Gastrocnemius medialis (tissue), 4 donors: ENCODE data around the gene TXNRD2. TPM values are rescaled to one million over a fixed set of nuclear protein-coding genes. Genes with fewer than 3 reads are reported as not detected.
"Not testable (repeated sequence)": the region's sequence is repeated elsewhere in the genome, so short reads cannot be mapped to it uniquely, and the experiment has no call there.

ENCODE experiments used
- ATAC-seq, 2 donors: fragments of 150-250 bp; one replicate each; pipeline ENCODE4 v1.9.1; 2016
- DNase-seq, 2 donors: peaks; one replicate each; pipeline ENCODE4 v3.0.0-alpha.2; 2019
- H3K27ac ChIP-seq, 4 donors: fragments of 200-600 bp; sonication (generic); 1 replicate in 1 of 4; 2 replicates in 3 of 4; pipeline ENCODE4 v1.5.1; 2016 to 2018; ENCODE audit warnings: mild to moderate bottlenecking in 2 of 4, moderate library complexity in 1 of 4
- H3K27me3 ChIP-seq, 3 donors: fragments of 200-600 bp; sonication (generic) in 2 of 3; 1 replicate in 1 of 3; 2 replicates in 2 of 3; pipeline versions ENCODE4 v1.5.1 to v1.6.0; 2016 to 2019; ENCODE audit warnings: mild to moderate bottlenecking in 1 of 3, moderate library complexity in 1 of 3
- H3K36me3 ChIP-seq, 2 donors: fragments of 200-600 bp; sonication (generic) in 1 of 2; one replicate each; pipeline ENCODE4 v1.5.1; 2017 to 2018
- H3K4me1 ChIP-seq, 2 donors: fragments of 200-600 bp; sonication (generic) in 1 of 2; one replicate each; pipeline ENCODE4 v1.5.1; 2016 to 2017; ENCODE audit warnings: mild to moderate bottlenecking in 2 of 2
- H3K4me3 ChIP-seq, 4 donors: fragments of 200-600 bp; sonication (generic) in 3 of 4; 1 replicate in 1 of 4; 2 replicates in 3 of 4; pipeline ENCODE4 v1.5.1; 2016 to 2019; ENCODE audit warnings: mild to moderate bottlenecking in 2 of 4
- H3K9me3 ChIP-seq, 3 donors: fragments of 200-600 bp; sonication (generic) in 2 of 3; 1 replicate in 1 of 3; 2 replicates in 2 of 3; pipeline ENCODE4 v1.5.1; 2016 to 2019
- POLR2A ChIP-seq, 2 donors: fragments of 450-650 bp; IDR thresholded peaks; one replicate each; pipeline ENCODE4 v1.6.1; 2017; ENCODE audit warnings: antibody characterized with exemption in 2 of 2, mild to moderate bottlenecking in 2 of 2, moderate library complexity in 2 of 2
- in situ Hi-C, 4 donors: fragments of 200-750 bp; cut with MboI; loops; one replicate each; pipeline versions ENCODE4 v1.15.0 to v1.8.0; 2017; ENCODE audit warnings: low sequenced_read_pairs in 4 of 4
- intact Hi-C: fragments of 100-400 bp; cut with DNase I; formaldehyde crosslinking; loops from one replicate; pipeline ENCODE4 v1.15.1; 2023; ENCODE audit warnings: low total_unique reads
- total RNA-seq, 4 donors: library from RNA; depleted of rRNA; stranded (reverse); fragments of >200 nt; gene quantifications; one replicate each; pipeline versions ENCODE4 v1.1.0 to v1.2.3, GENCODE V29; 2016
- TF ChIP-seq, protein P1 (sequence below), 5 experiments: fragments of 450-650 bp in 3 of 5; fragments of 200-600 bp in 2 of 5; sonication (generic) in 2 of 5; IDR thresholded peaks in 4 of 5; conservative IDR thresholded peaks in 1 of 5; 1 replicate in 4 of 5; 2 replicates in 1 of 5; pipeline ENCODE4 v1.5.1; 2016 to 2019; ENCODE audit warnings: antibody characterized with exemption in 5 of 5, mild to moderate bottlenecking in 3 of 5, moderate library complexity in 3 of 5

Gene TXNRD2
- total RNA-seq, 4 donors from 2014 or later = 9.0 to 18.0 (median 14.4) TPM

DNA sequence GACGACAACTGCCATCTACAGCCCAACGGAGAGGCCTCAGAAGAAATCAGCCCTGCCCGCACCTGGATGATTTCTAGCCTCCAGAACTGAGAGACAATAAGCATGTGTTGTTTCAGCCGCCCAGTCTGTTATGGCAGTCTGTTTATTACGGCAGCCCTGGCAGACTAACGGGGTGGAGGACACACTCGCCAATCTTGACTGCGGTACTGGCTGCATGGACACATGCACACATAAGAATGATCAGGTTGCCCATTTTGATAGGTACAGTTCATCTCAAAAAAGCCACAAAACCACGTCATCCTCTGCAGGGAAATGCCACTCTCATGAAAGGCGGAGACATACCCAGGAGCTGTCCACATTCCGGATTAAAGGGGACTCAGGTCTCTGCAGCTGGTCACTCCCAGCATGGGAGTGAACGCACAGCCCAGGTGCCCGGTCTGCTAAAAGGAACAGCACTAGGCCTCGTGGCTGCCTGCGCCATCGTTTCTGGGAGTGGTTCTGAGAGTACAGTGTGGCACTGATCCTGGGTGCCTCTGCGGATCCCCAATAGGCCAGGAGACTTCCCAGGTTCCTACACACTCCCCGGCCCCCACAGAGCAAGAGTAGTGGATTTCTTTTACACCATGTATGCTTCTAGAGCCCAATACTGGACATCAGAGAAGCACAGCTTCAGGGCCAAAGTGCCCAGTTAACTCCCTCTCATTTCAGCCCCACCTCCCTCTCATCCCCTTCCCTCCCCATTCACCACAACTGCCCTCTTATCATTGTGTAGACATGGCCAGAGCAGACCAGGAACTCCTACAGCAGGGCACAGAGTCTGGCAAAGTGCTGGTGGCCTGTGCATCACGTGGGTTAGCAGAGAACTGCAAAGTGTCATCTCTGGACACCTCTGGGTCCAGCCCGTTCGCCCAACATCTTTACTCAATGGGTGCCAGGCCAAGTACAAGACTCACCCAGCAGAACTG is 11.8 kb downstream of the TXNRD2 start:
- Histone ChIP-seq H3K27me3 (no peaks in the 10 kb centered on the region), H3K4me3 (no peak overlapping the region), H3K36me3 (no peaks in the 10 kb centered on the region), H3K9me3 (no peaks in the 10 kb centered on the region), H3K4me1 (peaks cover 0 to 7% of the 10 kb centered on the region in 2 donors), H3K27ac (no peak overlapping the region)
- ATAC-seq (no peak), DNase-seq (no peak)
- intact Hi-C loops = no loop called here
- in situ Hi-C loops = no loop called here
- no peak for TF ChIP-seq POLR2A (IDR thresholded peaks at IDR 0.05)
- TF ChIP-seq, protein P1, sequence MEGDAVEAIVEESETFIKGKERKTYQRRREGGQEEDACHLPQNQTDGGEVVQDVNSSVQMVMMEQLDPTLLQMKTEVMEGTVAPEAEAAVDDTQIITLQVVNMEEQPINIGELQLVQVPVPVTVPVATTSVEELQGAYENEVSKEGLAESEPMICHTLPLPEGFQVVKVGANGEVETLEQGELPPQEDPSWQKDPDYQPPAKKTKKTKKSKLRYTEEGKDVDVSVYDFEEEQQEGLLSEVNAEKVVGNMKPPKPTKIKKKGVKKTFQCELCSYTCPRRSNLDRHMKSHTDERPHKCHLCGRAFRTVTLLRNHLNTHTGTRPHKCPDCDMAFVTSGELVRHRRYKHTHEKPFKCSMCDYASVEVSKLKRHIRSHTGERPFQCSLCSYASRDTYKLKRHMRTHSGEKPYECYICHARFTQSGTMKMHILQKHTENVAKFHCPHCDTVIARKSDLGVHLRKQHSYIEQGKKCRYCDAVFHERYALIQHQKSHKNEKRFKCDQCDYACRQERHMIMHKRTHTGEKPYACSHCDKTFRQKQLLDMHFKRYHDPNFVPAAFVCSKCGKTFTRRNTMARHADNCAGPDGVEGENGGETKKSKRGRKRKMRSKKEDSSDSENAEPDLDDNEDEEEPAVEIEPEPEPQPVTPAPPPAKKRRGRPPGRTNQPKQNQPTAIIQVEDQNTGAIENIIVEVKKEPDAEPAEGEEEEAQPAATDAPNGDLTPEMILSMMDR (IDR thresholded peaks at IDR 0.05 in 4 of 5, conservative IDR thresholded peaks at IDR 0.05 in 1 of 5) = no peak

GRCh38 chr22:19928207-19928606 is 13.4 kb downstream of the TXNRD2 start:
- intact Hi-C loops = no loop called here
- no peak overlapping the region for H3K27ac ChIP-seq
- H3K4me3 ChIP-seq = no peak overlapping the region
- H3K27me3 ChIP-seq = no peaks in the 10 kb centered on the region
- in situ Hi-C loops = no loop called here
- ATAC-seq = no peak
- no peaks in the 10 kb centered on the region for H3K9me3 ChIP-seq
- no peak for DNase-seq
- no peak for TF ChIP-seq POLR2A (IDR thresholded peaks at IDR 0.05)
- TF ChIP-seq, protein P1 (IDR thresholded peaks at IDR 0.05 in 4 of 5, conservative IDR thresholded peaks at IDR 0.05 in 1 of 5) = no peak
- H3K4me1 ChIP-seq = peaks cover 0 to 7% of the 10 kb centered on the region in 2 donors
- no peaks in the 10 kb centered on the region for H3K36me3 ChIP-seq

DNA sequence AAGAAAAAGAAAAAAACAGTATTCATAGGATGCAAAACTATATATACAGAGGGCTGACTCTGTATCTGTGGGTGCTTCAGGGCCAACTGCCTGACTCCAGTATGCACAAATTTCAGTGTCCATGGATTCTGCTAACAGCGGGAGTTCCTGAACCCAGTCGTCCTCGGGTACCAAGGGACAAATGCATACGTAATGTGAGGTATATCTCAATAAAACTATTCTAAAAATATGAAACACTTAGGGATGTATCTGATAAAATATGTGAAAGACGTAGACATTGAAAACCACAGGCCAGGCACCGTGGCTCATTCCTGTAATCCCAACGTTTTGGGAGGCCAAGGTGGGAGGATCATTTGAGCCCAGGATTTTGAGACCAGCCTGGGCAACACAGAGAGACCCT is 13.9 kb downstream of the TXNRD2 start:
- TF ChIP-seq, protein P1 (IDR thresholded peaks at IDR 0.05 in 4 of 5, conservative IDR thresholded peaks at IDR 0.05 in 1 of 5) = no peak
- no peak for TF ChIP-seq POLR2A (IDR thresholded peaks at IDR 0.05)
- intact Hi-C loops = no loop called here
- no peak for ATAC-seq

DNA sequence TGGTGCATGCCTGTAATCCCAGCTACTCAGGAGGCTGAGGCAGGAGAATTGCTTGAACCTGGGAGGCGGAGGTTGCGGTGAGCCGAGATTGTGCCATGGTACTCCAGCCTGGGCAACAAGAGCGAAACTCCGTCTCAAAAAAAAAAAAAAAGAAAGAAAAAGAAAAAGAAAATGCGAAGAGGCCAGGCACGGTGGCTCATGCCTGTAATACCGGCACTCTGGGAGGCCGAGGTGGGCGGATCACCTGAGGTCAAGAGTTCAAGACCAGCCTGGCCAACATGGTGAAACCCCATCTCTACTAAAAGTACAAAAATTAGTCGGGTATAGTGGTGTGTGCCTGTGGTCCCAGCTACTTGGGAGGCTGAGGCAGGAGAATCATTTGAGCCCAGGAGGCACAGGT is 15.6 kb downstream of the TXNRD2 start:
- H3K4me1 ChIP-seq, H3K4me3 ChIP-seq, intact Hi-C loops, in situ Hi-C loops, H3K36me3 ChIP-seq, H3K27ac ChIP-seq, H3K9me3 ChIP-seq, DNase-seq, ATAC-seq, H3K27me3 ChIP-seq: not testable (repeated sequence)

More for the DNA sequence above, 13.9 kb downstream of the TXNRD2 start:
- no peak overlapping the region for H3K4me3 ChIP-seq
- H3K27me3 ChIP-seq = no peaks in the 10 kb centered on the region
- H3K9me3 ChIP-seq = no peaks in the 10 kb centered on the region
- H3K27ac ChIP-seq = no peak overlapping the region
- no peaks in the 10 kb centered on the region for H3K36me3 ChIP-seq
- DNase-seq = no peak
- H3K4me1 ChIP-seq = peaks cover 0 to 6% of the 10 kb centered on the region in 2 donors
- in situ Hi-C loops = no loop called here

GRCh38 chr22:19923914-19924513 is 17.6 kb downstream of the TXNRD2 start:
- Histone ChIP-seq H3K4me1 (no peaks in the 10 kb centered on the region), H3K4me3 (no peak overlapping the region), H3K27me3 (no peaks in the 10 kb centered on the region), H3K36me3 (no peaks in the 10 kb centered on the region), H3K27ac (no peak overlapping the region), H3K9me3 (no peaks in the 10 kb centered on the region)
- ATAC-seq = no peak
- intact Hi-C loops (no loop called here), in situ Hi-C loops (no loop called here)
- DNase-seq = no peak
- TF ChIP-seq, protein P1 (IDR thresholded peaks at IDR 0.05 in 4 of 5, conservative IDR thresholded peaks at IDR 0.05 in 1 of 5) = no peak
- no peak for TF ChIP-seq POLR2A (IDR thresholded peaks at IDR 0.05)
